HG02884 (cell line): ENCODE results near the gene PCED1A.

Experiments used
- ATAC-seq: cut with Tn5 transposase; IDR thresholded peaks from one replicate; pipeline ENCODE4 v1.9.1; 2021; ENCODE audit warnings: mild to moderate bottlenecking, moderate library complexity; ENCODE audit not compliant: unreplicated experiment

The PCED1A gene

DNA sequence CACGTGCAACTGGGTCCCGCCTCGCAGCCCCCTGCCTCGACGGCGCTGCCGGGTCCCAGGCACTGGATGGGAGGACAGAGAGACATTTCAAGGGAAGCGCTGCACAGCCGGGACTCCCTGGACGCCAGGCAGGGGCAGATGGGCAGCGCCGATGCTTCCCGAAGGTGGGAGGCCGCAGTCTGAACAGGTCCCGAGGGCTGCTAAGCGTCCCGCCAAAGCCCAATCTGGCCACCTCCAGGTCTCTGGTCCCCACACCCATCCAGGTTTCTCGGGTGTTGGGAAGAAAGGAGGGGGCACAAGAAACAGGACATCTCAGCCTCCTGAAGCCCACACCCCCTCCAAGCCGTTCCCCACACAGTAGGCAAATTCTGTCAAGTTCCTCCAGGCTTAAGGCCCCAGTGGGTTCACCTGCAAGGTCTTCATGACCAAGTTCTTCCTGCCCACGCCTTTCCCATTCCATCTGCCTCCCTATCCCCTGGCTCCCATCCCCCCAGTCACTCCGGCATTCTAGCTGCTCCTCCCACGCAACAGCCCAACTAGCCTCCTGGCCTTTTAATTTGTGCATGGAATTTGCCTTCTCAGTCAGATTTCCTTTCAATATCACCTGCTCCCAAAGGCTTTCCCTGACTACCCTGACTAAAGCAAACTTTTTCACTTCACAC is 34.6 kb downstream of the PCED1A start:
- ATAC-seq = no peak

GRCh38 chr20:2804852-2805688 is 35.4 kb downstream of the PCED1A start:
- no peak for ATAC-seq

DNA sequence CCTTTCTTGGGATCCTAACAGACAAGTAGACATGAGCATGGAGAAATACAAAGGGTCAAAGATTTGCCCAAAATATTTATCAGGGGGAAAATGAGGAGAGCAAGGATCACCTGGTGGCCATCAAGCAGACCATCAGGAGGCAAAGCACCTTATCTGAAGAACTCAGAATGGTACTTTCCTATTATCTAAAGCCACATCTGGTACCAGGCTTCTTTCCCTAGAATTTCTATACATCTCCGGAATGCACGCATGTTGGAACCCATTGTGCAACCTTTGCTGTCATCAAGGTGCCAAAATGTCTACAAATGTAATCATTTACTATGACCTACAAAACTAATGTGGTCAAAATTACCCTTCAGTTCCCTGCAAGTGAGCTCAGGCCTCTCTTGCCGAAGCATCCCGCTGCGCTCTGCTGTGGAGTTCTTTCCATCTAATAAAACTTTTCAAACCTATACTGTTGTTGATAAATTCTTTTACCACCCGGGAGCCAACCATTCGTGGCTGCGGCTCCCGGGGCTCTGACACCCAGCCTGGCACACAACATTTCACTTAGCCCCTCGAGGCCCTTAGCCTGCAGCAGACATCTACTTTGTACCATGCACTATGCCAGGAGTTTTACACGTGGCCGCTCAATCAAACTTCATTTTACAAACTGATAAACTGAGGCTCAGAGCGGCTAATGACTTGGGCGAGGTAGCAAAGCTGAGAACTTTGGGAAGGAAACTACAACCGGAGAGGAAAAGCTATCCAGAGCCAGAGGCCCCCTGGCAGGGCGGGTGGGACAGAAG is 36.2 kb downstream of the PCED1A start:
- no peak for ATAC-seq

DNA sequence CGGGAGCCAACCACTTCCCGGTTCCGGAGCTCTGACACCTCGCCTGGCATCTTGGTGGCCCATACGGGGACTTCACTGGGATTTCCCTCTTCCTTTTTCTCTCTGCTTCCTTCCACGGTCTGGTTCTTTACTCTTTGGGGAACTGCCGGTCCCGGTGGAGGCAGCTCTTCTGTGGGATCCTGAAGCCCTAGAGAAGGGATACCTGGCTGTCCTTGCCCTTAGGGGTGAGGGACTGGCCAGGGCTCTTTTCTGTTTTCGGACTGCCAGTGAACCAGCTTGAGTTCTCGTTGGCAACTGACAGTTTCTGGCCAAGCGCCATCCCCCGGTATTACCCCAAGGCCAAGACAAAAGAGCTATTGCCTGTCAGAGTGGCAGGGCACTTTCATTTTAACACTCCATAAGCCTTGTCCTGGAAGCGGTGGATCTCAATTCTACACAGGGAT is 39.1 kb downstream of the PCED1A start:
- no peak for ATAC-seq

DNA sequence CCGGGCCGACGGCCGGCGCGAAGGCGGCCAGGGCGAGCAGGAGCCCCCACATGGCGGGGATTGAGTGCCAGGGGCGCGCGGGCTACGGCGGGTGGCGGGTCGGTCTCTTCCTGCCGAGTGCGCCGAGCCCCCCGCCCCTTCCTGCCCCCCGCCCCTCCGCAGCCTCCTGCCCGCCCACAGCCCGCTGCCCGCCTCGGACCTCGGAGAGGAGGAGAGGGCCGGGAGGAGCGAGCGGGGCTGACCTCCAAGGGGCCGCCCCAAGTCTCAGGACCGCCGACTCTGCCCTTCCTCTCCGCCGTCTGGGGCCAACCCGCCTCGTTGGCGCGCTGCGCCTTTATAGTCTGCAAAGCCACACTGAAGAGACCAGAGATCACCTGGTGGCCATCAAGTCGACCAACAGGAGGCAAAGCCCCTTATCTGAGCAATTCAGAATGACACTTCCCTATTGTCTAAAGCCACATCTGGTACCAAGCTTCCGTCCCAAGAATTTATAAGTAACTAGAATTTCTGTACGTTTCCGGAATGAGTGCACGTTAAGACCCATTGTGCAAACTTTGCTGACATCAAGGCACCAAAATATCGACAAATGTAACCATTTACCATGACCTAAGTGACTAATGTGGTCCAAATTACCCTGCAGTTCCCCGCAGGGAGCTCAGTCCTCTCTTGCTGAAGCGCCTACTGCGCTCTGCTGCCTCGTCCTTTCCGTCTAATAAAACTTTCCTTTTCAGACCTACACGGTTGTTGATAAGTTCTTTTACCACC is 39.8 kb downstream of the PCED1A start, which contains the start of gene CPXM1:
CPXM1 (minus strand) TSS at position 107 of the 765 bp plus-strand sequence; CDS start at position 52, 55 bp downstream.
- no peak for ATAC-seq

DNA sequence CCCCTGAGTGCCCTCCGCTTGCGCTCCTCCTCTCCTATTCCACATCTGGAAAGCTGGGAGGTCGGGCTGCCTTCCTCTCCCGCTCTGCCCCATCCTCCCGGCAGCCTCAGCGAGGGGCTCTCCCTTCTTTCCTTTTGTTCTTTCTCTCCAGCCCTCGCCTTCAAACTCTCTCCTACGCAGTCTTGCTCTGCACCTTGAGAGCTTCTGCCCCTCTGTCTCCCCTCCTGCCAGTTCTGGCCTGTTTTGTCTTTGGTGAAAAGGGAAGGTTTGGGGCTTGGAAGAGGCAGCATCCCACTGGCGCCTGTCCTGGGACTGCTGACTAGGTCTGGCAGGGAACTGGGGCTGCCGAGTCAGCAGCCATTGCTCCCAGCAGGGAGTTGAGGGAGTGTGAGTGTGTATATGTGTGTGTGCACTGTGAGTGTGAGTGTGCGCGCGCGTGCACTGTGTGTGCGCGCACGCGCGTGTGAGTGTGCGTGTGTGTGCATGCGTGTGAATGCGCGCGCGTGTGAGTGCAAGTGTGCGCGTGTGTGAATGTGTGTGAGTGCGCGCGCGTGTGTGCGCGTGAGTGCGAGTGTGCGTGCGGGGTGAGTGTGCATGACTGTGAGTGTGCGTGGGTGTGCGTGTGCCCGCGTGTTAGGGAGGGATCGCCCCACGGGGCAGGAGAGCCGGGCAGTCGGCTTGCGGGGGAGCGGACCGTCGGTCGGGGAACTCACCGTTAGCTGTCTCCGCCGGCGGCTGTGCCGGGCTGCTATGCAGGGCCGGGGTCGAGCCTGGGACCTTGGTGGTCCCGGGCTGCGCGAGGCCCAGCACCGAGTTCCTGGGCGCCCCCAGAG is 40.6 kb downstream of the PCED1A start:
- ATAC-seq = no peak

GRCh38 chr20:2799271-2799670 is 41.2 kb downstream of the PCED1A start:
- no peak for ATAC-seq

DNA sequence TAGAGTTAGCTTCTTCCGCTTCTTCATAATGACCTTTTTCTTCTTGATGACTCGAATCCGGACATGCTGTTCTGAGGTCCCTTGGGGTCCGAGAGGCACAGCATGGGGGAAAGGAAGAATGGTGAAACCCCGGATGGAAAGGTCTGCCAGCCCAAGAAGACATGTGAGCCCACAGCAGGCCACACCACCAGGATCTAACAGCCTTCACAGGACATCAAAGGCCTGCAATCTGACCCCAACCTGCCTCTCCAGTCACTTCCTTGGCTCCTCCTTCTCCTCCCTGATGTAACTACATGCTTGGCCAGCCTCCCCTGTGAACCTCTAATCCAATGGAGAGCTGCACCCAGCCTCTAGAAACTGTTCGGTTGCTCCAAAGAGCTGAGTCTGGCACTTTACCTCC is 41.6 kb downstream of the PCED1A start:
- ATAC-seq = no peak

DNA sequence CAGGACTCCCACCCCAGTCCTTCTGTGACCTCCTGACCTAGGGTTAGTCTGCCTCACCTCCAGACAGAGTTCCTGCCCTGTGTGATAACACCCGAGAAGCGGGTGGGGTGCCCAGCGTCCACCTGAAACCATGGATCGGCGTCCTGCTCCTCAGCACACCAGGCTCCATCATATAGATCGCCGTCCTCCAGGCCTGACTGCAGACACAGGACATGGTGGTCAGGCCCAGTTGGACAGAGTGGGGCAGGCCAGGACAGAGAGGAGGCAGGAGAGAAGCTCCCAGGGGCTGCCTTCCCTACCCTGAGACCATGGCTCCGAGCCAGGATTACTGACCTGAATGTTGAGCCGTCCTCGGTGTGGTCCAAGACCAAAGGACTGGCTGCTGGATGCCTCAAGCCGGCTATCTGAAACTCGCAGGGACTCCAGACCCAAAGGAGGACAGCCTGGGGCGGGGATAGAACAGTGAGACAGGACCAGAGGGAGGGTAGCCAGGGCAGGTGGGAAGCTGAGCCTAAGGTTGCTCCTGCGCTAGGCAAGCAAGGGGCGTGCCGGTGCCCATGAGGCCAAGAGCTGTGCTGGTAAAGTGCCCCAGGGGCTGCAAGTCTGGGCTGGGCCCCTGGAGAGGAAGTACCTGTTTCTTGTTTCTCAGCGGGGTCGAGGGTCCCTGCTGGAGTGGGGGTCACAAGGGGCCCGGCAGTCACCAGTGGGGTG is 42.2 kb downstream of the PCED1A start:
- ATAC-seq = no peak

DNA sequence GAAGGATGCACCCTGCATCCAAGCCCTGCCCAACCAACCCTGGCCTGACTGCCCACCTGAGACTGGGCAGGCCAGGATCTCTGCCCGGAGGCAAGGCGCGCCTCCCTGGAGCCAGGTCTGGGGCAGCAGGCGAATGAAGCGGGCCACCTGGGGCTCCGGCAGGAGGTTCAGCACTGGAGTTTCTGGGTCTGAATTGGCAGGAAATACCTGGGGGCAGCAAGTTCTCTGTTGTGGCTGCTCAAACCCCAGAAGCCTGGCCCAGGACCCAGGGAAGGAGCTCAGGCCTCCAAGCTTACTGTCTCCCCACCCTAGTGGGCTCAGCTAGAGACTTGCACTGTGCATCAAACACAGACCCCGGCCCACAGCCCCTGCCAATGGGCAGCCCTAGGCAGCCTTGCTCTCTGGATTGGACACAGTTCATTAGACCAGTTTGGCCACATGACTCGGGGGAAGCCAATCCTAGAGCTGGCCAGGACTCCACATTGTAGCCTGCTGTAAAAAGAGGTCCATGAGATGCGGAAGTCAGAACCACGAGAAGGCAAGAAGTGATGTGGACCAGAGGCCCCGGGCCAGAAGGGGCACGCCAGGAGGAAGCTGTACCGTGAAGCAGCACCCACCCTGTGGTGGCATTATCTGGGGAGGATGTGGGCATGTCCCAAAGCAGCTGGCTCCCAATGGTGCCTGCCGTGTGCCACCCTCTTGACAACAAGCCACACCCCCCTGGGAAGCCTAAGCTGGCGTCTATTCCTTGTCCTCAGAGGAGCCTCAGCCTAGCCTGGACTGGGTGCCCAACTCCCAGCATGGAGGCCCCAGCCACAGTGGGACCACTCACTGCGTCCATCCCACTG is 43.1 kb downstream of the PCED1A start:
- ATAC-seq = no peak

- ATAC-seq = no peak
Observed at GRCh38 chr20:2796011-2796660, 44.3 kb downstream of the PCED1A start.

DNA sequence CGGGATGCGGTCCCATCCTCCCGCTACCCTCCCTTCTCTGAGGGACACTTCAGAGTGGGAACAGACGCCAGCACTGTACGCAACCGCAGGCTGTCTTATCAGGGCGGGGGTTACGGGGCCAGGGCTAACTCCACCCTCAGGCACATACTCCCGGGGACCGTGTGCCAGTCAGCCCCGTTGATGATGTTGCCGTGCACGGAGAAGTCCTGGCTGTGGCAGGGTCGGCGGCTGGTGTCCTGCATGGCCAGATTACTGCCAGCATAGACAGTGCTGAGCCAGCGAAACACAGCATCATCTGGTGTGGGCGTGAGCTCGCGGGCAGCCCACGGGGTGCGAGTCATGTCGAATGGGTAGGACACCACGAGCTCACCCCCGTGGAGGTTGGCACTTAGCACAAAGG is 45.0 kb downstream of the PCED1A start:
- no peak for ATAC-seq

GRCh38 chr20:2794866-2795447 is 45.5 kb downstream of the PCED1A start:
- no peak for ATAC-seq

- no peak for ATAC-seq
Observed at GRCh38 chr20:2794202-2794748, 46.2 kb downstream of the PCED1A start.

DNA sequence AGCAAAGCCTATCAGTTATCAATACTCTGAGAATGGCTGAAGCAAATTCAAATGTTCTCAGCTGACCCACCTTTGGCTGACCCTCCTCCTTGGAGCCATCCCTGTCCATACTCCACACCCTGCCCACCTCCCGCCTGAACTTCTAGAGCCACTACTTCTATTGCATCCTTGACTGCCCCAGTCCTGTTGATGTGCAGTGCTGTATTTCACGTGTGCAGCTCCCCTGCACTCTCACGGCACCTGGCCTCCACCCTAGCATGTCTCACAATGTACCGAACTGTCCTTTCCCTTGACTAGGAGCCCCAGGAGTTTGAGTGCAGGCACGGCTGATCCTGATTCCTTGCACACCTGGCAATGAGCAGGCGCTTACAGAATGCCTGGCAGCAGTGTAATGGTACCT is 47.0 kb downstream of the PCED1A start:
- no peak for ATAC-seq
